ENCODE measurements around the gene SP100. TPM values are rescaled to one million over a fixed set of nuclear protein-coding genes. Genes with fewer than 3 reads are reported as not detected.
A peak's percentile ranks its signal among the peaks of the same experiment; 100 is the strongest.

The SP100 gene
- total and polyA plus RNA-seq, 2 of the 13 experiments (the other 11 are each of a cell fraction or from before 2014, with no cell fraction given) = 12.6 to 16.5 TPM

DNA sequence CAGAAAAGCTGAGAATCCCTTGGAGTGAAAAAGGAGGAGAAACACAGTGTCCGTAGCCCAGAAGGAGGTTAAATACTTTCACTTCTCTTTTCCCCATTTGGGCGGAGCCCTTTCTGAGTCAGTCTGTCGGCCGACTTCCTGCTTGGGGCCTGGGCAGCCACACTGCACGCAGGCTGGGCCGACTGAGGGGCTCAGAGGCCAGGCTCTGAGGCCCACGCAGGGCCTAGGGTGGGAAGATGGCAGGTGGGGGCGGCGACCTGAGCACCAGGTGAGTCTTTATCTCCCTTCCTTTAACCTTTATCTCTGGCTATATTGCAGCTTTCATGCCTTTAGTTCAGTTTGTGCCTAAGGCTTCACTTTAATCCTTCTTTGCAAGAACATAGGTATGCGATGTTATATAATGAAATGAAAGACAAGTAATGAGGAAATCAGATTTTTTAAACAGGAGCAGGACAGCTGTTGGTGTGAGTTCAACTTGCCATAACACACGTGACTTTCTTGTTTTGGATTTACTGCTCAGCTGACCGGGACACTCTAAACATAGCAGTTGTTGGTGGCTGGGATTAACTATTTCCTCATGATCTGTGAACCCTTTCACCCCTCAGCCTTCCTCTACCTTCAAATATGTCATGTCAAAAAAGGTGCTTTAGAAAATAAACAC, at the start of gene SP100 (continued):
- TF ChIP-seq, protein P1, sequence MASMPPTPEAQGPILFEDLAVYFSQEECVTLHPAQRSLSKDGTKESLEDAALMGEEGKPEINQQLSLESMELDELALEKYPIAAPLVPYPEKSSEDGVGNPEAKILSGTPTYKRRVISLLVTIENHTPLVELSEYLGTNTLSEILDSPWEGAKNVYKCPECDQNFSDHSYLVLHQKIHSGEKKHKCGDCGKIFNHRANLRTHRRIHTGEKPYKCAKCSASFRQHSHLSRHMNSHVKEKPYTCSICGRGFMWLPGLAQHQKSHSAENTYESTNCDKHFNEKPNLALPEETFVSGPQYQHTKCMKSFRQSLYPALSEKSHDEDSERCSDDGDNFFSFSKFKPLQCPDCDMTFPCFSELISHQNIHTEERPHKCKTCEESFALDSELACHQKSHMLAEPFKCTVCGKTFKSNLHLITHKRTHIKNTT (CRISPR knock-in tag; IDR thresholded peaks at IDR 0.05) = no peak
- TF ChIP-seq U2AF1 (optimal IDR thresholded peaks at IDR 0.05; ENCODE audit: low read depth, low read length) = no peak
- no peak for TF ChIP-seq ZFAT (CRISPR knock-in tag; conservative IDR thresholded peaks at IDR 0.05)
- peak; percentile 19; the same call in 1 of the 2 replicates for TF ChIP-seq ZSCAN25 (CRISPR knock-in tag; IDR thresholded peaks at IDR 0.05)
- no peak; the same call in 1 of the 2 replicates for TF ChIP-seq ZNF383 (CRISPR knock-in tag; IDR thresholded peaks at IDR 0.05; ENCODE audit: borderline replicate concordance)
- no peak for TF ChIP-seq PAWR (CRISPR knock-in tag; IDR thresholded peaks at IDR 0.05; ENCODE audit: borderline replicate concordance)
- TF ChIP-seq, protein P2, sequence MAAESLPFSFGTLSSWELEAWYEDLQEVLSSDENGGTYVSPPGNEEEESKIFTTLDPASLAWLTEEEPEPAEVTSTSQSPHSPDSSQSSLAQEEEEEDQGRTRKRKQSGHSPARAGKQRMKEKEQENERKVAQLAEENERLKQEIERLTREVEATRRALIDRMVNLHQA (CRISPR knock-in tag; IDR thresholded peaks at IDR 0.05) = no peak
- peak; percentile 93 for TF ChIP-seq ZNF605 (CRISPR knock-in tag; IDR thresholded peaks at IDR 0.05)
- TF ChIP-seq ZNF12 (CRISPR knock-in tag; IDR thresholded peaks at IDR 0.05) = no peak
- no peak; the same call in 1 of the 2 replicates for TF ChIP-seq U2AF2 (IDR thresholded peaks at IDR 0.05; ENCODE audit: low read depth, low read length)
- no peak for TF ChIP-seq DNMT1 (CRISPR knock-in tag; IDR thresholded peaks at IDR 0.05)
- TF ChIP-seq REXO4 (CRISPR knock-in tag; IDR thresholded peaks at IDR 0.05; ENCODE audit: borderline replicate concordance) = no peak
- peak; percentile 92 for TF ChIP-seq SALL1 (CRISPR knock-in tag; IDR thresholded peaks at IDR 0.05)
- no peak for TF ChIP-seq HNRNPUL1 (IDR thresholded peaks at IDR 0.05; ENCODE audit: low read depth, low read length)
- TF ChIP-seq TBP (CRISPR knock-in tag; IDR thresholded peaks at IDR 0.05) = no peak
- TF ChIP-seq RBFOX2 (IDR thresholded peaks at IDR 0.05; ENCODE audit: low read depth, low read length) = peak; percentile 77
- TF ChIP-seq, protein P3, sequence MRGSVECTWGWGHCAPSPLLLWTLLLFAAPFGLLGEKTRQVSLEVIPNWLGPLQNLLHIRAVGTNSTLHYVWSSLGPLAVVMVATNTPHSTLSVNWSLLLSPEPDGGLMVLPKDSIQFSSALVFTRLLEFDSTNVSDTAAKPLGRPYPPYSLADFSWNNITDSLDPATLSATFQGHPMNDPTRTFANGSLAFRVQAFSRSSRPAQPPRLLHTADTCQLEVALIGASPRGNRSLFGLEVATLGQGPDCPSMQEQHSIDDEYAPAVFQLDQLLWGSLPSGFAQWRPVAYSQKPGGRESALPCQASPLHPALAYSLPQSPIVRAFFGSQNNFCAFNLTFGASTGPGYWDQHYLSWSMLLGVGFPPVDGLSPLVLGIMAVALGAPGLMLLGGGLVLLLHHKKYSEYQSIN (CRISPR knock-in tag; IDR thresholded peaks at IDR 0.05; ENCODE audit: borderline replicate concordance) = no peak
- TF ChIP-seq KDM6A (CRISPR knock-in tag; IDR thresholded peaks at IDR 0.05; ENCODE audit: low read depth) = no peak
- no peak for TF ChIP-seq MED8 (CRISPR knock-in tag; IDR thresholded peaks at IDR 0.05; ENCODE audit: insufficient replicate concordance)
- TF ChIP-seq HES4 (CRISPR knock-in tag; IDR thresholded peaks at IDR 0.05; ENCODE audit: borderline replicate concordance) = no peak

All from HepG2 (cell line).